Right ventricle myocardium superior (tissue), 1 donor: ENCODE measurements around the gene OAS1. TPM values are rescaled to one million over a fixed set of nuclear protein-coding genes. Genes with fewer than 3 reads are reported as not detected.

ENCODE experiments used
- ATAC-seq: fragments of 200-7000 bp; cut with Tn5 transposase; one replicate; pipeline ENCODE4 v1.9.1; 2020; ENCODE audit warnings: mild to moderate bottlenecking; ENCODE audit not compliant: poor library complexity
- DNase-seq: peaks from one replicate; pipeline ENCODE4 v3.0.0-alpha.2; 2020
- intact Hi-C: fragments of 100-400 bp; cut with DNase I; formaldehyde crosslinking; loops from one replicate; pipeline ENCODE4 v1.11.2; 2022
- total RNA-seq: library from RNA; stranded (reverse); fragmentation: NEBNext Ultra II Directional; extraction: Animal tissue kit (Norgen Biotek cat#: 25700); gene quantifications from one replicate; pipeline ENCODE4 v1.2.1, GENCODE V29; 2021
- donor health status: DM: no; HTN: yes; CAD: no; lungs with severe emphysema.

OAS1 gene
- total RNA-seq, 1 donor from 2014 or later, result 4.6 TPM

GRCh38 chr12:112929715-112930114 is 23.0 kb downstream of the OAS1 start:
- ATAC-seq, result no peak
- intact Hi-C loops, result no loop called here

GRCh38 chr12:112930350-112930749 is 23.6 kb downstream of the OAS1 start:
- DNase-seq (no peak), ATAC-seq (no peak)
- intact Hi-C loops, result no loop called here

More at GRCh38 chr12:112929715-112930114, 23.0 kb downstream of the OAS1 start:
- no peak for DNase-seq

- DNase-seq (no peak), ATAC-seq (no peak)
- intact Hi-C loops, result no loop called here
Observed at GRCh38 chr12:112932485-112933128, 25.8 kb downstream of the OAS1 start.

DNA sequence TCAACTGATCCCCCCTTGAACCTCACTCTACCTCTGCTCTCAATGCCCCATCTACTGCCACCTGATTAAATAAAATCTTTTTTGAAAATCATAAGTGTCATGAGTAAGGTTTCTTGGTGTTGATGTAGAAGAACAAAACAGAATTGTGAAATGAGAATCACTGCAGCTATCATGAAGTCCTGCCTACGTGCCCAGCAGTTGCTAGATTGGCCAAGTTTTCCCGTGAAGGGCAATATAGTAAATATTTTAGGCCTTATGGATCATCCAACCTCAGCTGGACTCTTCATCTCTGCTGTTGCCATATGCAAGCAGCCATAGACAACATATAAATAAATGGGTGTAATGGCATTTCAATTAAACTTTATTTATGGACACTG is 26.4 kb downstream of the OAS1 start:
- no peak for DNase-seq
- no peak for ATAC-seq
- intact Hi-C loops, result no loop called here

DNA sequence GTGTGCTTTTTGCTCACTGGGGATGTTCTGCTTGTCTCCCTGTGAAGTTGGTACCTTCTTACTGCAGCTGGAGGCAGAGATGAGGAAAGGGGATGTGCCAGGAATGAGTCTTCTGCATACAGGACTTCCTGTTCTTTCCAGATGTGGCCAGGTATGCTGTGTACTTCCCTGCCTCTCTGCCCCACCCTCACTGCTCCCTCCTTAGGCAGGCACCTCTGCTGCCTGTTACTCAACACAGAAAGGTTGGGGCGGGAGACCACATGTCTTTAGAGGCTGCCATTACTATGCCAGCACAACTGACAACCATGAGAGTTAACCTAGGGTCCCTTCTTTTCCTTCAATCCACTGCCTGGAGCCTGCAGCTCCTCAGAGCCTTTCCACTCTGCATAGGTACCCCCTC is 29.5 kb downstream of the OAS1 start:
- ATAC-seq, result no peak

DNA sequence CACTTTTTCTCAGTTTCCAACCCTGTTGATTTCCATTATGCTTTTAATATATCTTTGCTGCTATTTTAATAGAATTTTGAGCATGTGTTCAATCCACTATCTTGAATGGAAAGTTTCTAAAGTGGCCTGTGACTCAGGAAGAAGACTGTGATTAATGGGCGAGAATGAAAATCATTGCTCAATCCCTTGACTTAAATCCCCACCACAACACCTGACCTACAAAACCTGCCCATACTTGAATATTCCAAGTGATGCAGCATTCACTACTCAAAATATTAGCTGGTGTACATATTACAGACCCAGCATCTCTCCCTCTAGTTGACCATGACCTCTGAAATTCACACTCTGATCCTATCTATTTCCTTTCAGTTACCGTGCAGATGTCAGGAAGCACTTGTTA is 30.2 kb downstream of the OAS1 start:
- DNase-seq (no peak), ATAC-seq (no peak)
- intact Hi-C loops, result no loop called here

More for the DNA sequence above, 29.5 kb downstream of the OAS1 start:
- intact Hi-C loops, result no loop called here
- no peak for DNase-seq

- intact Hi-C loops, result no loop called here
- ATAC-seq, result peak; percentile 96
- DNase-seq, result peak; percentile 93
Observed at GRCh38 chr12:112937741-112938719, 31.3 kb downstream of the OAS1 start, which contains the start of gene OAS3. OAS3 (plus strand) TSS chr12:112938474; CDS start chr12:112938531, 57 bp downstream.

- intact Hi-C loops, result no loop called here
- ATAC-seq (no peak), DNase-seq (no peak)
Observed at GRCh38 chr12:112938751-112939150, 32.0 kb downstream of the OAS1 start.

GRCh38 chr12:112939761-112940381 is 33.1 kb downstream of the OAS1 start:
- ATAC-seq, result no peak
- no peak for DNase-seq
- intact Hi-C loops, result no loop called here

DNA sequence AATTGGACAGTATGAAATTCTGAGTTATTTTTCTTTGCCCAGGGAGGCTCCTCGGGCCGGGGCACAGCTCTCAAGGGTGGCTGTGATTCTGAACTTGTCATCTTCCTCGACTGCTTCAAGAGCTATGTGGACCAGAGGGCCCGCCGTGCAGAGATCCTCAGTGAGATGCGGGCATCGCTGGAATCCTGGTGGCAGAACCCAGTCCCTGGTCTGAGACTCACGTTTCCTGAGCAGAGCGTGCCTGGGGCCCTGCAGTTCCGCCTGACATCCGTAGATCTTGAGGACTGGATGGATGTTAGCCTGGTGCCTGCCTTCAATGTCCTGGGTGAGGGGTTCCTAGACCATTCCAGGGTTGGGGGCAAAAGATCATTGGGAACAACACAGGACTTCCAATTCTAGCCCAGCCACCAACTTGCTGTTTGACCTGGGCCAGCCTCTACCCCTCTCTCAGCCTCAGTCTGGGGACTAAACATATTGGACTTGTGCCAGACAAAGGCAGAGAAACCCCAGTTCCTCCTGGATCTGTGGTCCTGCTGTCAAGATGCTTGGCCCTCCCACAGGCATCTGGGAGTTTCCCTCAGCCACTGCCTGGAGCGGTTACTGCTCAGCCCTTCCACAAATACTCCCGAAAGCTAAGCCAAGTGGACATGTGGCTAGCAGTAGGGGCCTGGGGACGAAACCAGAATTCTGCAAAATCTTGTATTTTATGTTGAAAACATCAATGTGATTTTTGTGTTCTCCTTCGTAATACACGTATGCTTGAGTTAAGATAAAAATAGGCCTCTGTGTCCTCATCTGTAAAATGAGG is 35.0 kb downstream of the OAS1 start:
- ATAC-seq, result no peak
- no peak for DNase-seq
- intact Hi-C loops, result no loop called here

GRCh38 chr12:112942572-112942971 is 35.8 kb downstream of the OAS1 start:
- intact Hi-C loops, result no loop called here
- ATAC-seq, result no peak
- DNase-seq, result no peak

DNA sequence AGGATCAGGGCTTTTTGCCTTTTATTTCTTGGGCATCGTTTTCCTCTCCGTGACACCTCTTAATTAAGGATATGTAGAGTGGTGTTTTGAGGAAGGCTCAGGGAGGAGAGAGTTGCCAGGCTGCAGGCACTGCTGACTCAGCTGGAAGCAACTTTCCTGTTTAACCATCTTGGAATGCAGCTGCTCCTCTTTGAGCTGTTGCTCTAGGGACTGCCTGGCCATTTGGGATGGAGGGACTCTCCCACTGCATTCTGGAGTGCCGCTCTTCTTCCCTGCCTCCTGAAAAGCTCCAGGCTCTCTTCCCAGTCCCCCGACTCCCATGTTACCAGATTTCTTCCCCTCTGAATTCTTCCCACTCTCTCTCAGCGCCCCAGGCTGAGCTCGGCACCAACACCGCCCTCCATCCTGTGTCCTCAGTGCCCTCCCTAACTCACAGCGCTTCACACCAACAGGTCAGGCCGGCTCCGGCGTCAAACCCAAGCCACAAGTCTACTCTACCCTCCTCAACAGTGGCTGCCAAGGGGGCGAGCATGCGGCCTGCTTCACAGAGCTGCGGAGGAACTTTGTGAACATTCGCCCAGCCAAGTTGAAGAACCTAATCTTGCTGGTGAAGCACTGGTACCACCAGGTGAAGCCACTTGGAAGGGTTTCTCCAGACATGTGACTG is 37.4 kb downstream of the OAS1 start:
- no peak for ATAC-seq
- intact Hi-C loops, result no loop called here
- DNase-seq, result no peak

DNA sequence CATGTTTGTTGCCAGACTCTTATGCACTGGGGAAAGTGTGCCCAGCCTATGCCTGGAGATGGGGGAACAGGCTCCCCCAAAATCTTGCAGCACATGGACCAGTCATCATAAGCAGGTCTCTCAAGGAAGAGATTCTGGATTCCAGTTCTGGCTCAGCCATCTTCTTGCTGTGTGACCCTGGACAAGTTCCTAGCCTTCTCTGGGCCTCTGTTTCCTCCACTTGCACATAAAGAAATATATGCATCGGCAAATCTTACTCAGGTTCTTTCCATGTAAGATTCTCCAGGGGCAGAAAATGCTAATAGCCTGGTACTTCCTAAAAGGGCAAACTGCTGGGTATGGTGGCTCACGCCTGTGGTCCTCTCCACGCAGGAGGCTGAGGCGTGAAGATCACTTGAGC is 38.8 kb downstream of the OAS1 start:
- intact Hi-C loops, result no loop called here

DNA sequence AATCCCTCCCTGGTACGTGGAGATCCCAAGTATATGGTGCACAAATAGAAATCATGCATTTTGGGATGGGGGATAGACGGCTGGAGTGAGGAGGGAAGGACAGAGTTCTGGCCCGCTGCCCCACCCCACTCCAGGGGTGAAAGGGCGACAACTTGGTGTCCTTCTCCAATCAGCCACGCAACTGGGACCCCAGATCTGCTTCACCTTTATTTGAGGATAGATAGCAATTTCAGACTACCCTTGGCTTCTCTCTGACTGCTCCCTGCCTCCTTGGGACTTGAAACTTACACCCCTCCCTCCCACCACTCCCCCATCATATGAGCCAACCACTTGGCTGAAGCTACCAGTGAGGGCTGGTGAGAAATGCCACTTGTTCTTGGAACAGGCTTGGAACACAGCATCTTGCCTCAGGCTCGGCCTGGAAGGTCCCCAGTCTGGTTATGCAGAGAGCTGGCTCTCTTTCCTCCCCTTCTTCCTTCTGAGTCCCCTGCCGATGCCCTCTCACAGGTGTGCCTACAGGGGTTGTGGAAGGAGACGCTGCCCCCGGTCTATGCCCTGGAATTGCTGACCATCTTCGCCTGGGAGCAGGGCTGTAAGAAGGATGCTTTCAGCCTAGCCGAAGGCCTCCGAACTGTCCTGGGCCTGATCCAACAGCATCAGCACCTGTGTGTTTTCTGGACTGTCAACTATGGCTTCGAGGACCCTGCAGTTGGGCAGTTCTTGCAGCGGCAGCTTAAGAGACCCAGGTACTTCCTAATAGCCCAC is 39.7 kb downstream of the OAS1 start:
- no peak for ATAC-seq
- no peak for DNase-seq

More for the DNA sequence above, 38.8 kb downstream of the OAS1 start:
- no peak for ATAC-seq
- DNase-seq, result no peak

DNA sequence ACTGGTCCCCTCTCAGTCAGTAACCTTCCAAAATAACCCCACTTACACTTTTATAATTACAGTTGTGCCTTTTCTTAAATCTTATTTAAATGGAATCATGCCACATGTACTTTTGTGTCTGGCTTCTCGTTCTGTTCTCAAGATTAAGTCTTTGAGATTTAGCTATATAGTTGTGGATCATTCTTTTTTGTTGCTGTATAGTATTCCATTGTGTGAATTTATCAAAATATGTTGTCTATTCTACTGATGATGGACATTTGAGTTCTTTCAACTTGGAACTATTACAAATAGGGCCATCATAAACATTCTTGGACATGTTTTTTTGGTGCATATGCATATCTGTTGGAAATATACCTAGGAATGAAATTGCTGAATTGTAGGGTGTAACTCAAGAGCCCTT is 40.6 kb downstream of the OAS1 start:
- intact Hi-C loops, result no loop called here
- DNase-seq, result no peak
- ATAC-seq, result no peak

More for the DNA sequence above, 39.7 kb downstream of the OAS1 start:
- intact Hi-C loops, result no loop called here

GRCh38 chr12:112947761-112948160 is 41.0 kb downstream of the OAS1 start:
- intact Hi-C loops, result no loop called here
- no peak for DNase-seq
- ATAC-seq, result no peak

DNA sequence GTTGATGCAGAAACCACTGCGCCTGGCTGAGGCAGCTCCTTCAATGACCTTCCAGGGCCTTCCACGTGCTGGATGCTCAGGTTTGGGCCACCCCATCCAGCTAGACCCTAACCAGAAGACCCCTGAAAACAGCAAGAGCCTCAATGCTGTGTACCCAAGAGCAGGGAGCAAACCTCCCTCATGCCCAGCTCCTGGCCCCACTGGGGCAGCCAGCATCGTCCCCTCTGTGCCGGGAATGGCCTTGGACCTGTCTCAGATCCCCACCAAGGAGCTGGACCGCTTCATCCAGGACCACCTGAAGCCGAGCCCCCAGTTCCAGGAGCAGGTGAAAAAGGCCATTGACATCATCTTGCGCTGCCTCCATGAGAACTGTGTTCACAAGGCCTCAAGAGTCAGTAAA is 42.0 kb downstream of the OAS1 start:
- intact Hi-C loops, result no loop called here
- DNase-seq, result no peak
- ATAC-seq, result no peak
